GM19193 (cell line): ENCODE measurements around the gene CASP6.

Experiments
- POLR2A ChIP-seq: IDR thresholded peaks from 4 replicates; pipeline ENCODE4 v1.6.1; 2011; ENCODE audit not compliant: insufficient read depth, insufficient read length; ENCODE audit errors: extremely low read depth

Gene CASP6

DNA sequence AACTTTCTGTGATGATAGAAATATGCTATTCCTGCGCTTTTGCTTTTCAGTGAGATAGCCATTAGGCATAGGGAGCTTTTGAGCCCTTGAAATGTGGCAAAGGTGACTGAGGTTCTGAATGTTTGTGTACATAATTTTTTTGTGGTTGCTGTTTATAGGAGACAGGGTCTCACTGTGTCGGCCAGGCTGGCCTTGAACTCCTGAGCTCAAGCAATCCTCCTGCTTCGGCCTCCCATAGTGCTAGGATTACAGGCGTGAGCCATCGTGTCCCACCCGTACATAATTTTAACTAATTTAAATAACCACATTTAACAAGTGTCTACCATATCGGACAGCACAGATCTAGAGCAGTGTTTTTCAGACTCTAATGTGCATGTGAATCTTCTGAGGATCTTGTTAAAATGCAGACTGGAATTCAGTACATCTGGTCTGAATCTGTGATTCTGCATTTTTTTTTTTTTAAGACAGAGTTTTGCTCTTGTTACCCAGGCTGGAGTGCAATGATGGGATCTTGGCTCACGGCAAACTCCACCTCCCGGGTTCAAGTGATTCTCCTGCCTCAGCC is 45.3 kb downstream of the CASP6 start:
- no peak for TF ChIP-seq POLR2A

DNA sequence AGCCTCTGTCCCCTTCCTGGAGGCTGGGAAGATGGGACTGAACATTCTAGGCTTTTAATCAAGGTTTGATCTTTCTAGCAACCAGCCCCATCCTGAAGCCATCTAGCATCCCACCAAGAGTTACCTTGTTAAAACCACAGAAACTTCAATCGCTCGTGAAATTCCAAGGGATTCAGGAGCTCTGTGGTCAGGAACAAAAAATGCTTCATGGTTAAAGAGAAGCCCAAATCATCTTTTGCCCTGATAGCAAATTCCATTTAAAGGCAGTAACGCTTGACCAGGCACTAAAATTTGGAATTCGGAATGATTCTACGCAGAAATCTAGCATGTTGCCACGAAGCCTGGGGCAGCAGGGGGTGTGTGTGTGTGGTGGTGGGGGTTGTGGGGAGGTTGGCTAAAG is 47.8 kb downstream of the CASP6 start:
- no peak for TF ChIP-seq POLR2A

DNA sequence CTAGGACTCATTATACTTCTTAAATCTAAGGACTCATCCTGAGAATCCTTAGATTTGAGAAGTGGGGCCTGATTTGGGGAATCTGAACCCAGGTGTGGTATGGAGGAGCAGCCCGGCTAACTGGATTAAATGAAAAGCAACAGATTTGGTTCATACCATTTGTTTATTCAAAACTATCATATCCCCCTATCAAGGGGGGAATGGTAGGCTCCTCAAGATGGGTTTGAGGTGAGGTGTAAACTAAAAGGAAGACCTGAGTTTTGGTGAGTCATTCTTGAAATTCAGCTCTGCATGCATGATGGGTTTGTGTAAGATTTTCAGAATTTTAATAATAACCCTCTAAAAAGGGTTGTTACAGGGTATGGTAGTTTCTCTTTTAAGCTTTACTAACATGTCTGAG is 53.4 kb downstream of the CASP6 start:
- no peak for TF ChIP-seq POLR2A

DNA sequence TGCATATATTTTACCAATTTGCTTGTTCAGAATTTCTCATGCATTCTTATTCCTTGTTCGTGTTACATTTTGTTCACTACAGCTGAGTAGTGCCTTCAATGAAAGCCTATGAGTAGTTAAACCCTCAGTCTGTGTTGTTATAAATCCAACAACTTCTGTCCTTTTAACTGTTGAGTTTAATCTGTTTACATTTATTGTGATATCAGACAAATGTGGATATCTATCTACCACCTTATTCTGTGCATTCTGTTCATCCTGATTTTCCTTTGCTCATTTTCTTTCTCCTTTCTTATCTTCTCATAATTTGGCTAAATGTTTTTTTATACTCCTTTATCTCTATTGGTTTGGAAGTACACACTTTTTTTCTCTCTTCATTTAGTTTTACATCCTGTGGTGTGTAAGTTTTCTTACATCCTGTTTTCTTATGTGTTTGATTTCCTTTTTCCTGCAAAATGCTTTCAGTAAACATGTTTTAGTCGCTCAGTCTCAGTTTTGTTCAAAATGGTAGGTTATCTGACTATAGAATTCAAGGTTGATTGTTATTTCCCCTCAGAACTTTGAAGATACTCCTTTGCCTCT is 54.2 kb downstream of the CASP6 start:
- no peak for TF ChIP-seq POLR2A

DNA sequence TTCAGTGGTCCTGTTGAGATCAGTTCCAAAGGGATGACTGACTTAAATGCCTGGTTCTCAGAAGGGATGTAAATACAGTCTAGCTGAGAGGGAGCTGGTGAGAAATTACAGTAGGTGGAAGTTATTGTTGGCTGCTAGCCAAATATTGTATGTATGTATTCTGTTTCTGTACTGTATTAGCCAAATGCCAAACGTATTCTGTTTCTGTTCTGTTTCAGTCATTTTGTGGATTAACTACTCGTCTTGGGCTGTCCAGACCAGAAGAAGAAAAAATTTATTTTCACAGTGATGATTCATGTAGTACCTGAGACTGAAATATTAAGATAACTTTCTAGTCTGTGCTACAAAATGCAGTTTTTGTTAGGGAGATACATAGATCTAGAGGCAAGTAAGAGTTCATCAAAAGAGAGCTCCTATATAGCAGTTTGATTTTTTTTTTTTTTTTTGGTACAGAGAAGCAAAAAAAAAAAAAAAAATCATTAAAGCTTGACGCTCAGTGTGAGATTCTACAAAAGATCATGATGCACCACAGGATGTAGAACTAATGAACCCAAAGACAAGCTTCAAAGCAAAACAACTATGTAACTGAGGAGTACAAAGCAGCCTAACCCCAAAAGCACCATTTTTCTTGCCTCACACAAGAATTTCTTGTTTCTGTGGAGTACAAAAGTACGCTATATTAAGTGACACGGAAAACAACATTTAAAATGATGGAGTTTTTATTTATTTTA is 54.8 kb downstream of the CASP6 start:
- TF ChIP-seq POLR2A, result no peak

- TF ChIP-seq POLR2A, result no peak
Observed at GRCh38 chr4:109645874-109646710, 57.2 kb downstream of the CASP6 start.

DNA sequence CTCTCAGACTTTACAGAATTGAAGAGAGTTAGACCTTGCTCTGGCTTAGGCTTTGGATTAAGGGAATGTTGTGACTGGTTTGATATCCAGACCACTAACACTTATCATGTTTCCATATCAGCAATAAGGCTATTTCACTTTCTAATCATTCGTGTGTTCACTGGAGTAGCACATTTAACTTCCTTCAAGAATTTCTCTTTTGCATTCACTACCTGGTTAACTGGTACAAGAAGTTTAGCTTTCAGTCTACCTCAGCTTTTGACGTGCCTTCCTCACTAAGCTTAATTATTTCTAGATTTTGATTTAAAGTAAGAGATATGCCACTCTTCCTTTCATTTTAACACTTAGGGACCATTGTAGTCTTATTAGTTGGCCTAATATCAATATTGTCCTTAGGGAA is 62.6 kb downstream of the CASP6 start:
- TF ChIP-seq POLR2A, result no peak
